BJ (cell line): ENCODE results near the gene MPIG6B. TPM values are rescaled to one million over a fixed set of nuclear protein-coding genes. Genes with fewer than 3 reads are reported as not detected.

Experiments used
- CTCF ChIA-PET: fragments of 350-600 bp; formaldehyde crosslinking; extraction: SDS; loops from one replicate; lab custom pipeline; 2021; ENCODE audit warnings: antibody characterized with exemption, inconsistent platforms; lab: Yijun Ruan, JAX
- POLR2A ChIA-PET: fragments of 300-600 bp; sonication (Branson Sonifier 250); formaldehyde crosslinking; extraction: SDS; loops from one replicate; lab custom pipeline; 2021; ENCODE audit warnings: antibody characterized with exemption; lab: Charles Lee
- DNase-seq: peaks from one replicate; pipeline ENCODE4 v3.0.0-alpha.2; 2011; ENCODE audit warnings: low read depth
- H3K27me3 ChIP-seq: 2 replicates; pipeline ENCODE4 v1.6.0; 2011; ENCODE audit warnings: low read length; ENCODE audit not compliant: control insufficient read depth, insufficient read depth
- H3K36me3 ChIP-seq: 2 replicates; pipeline ENCODE4 v1.5.1; 2011; ENCODE audit warnings: low read length; ENCODE audit not compliant: control insufficient read depth, insufficient read depth
- H3K4me3 ChIP-seq: 2 replicates; pipeline ENCODE4 v1.5.1; 2011; ENCODE audit warnings: low read depth, mild to moderate bottlenecking, control low read depth, low read length
- CTCF ChIP-seq: IDR thresholded peaks from 2 replicates; pipeline ENCODE4 v1.5.1; 2011; ENCODE audit warnings: low read depth, mild to moderate bottlenecking, control low read depth, inconsistent platforms, low read length, moderate library complexity; ENCODE audit not compliant: insufficient read depth
- polyA minus RNA-seq: library from RNA; depleted of rRNA, polyadenylated mRNA; stranded (reverse); fragments of >200 nt; gene quantifications from 2 replicates; pipeline ENCODE4 v1.2.3, GENCODE V29; 2011; rRNA and poly(A)+ RNA removed
- polyA plus RNA-seq: library from polyadenylated mRNA; depleted of rRNA; stranded (reverse); fragments of >200 nt; gene quantifications from 2 replicates; pipeline ENCODE4 v1.2.3, GENCODE V29; 2011; rRNA removed

Gene MPIG6B
- polyA plus RNA-seq (not detected in 2 replicates), polyA minus RNA-seq (not detected in 2 replicates)

- H3K27me3 ChIP-seq, result no peaks in the 10 kb centered on the region; the same call in none of the 2 replicates
- H3K4me3 ChIP-seq, result no peak within 1 kb of the TSS
- no peak for DNase-seq
- POLR2A ChIA-PET, result no interaction called here
- peaks cover 6% of the 10 kb centered on the region for H3K36me3 ChIP-seq
- CTCF ChIA-PET, result interaction anchor here (1.2 to 1.7 kb wide), 2 partner anchors 9 to 46 kb away, joined by 4 to 6 read pairs; partner anchors contain the start of gene LY6G6D
- TF ChIP-seq CTCF, result no peak
Observed at GRCh38 chr6:31723245-31723979, at the start of gene MPIG6B. TSS of gene MPIG6B (plus strand) at chr6:31723373. CDS start at chr6:31723384, 11 bp downstream.

- no peaks in the 10 kb centered on the region for H3K27me3 ChIP-seq
- no peak for TF ChIP-seq CTCF
- H3K36me3 ChIP-seq, result peaks cover 9% of the 10 kb centered on the region; the same call in 1 of the 2 replicates
- ChIA-PET CTCF (interaction anchor here (1.0 kb wide), 1 partner anchor 276 kb away, joined by 3 read pairs; no protein-coding TSS in a partner anchor), POLR2A (no interaction called here)
- no peak for DNase-seq
- no peak overlapping the region for H3K4me3 ChIP-seq
Observed at GRCh38 chr6:31676322-31676903, 46.8 kb upstream of the MPIG6B start.

- CTCF ChIA-PET, result interaction anchor here (1.0 kb wide), 1 partner anchor 276 kb away, joined by 3 read pairs; no protein-coding TSS in a partner anchor
- no peak for TF ChIP-seq CTCF
- DNase-seq, result no peak
- no peaks in the 10 kb centered on the region for H3K27me3 ChIP-seq
- H3K4me3 ChIP-seq, result no peak overlapping the region
- peaks cover 6% of the 10 kb centered on the region; the same call in 1 of the 2 replicates for H3K36me3 ChIP-seq
- POLR2A ChIA-PET, result no interaction called here
Observed at GRCh38 chr6:31676904-31677303, 46.3 kb upstream of the MPIG6B start.

- peaks cover 3% of the 10 kb centered on the region; the same call in 1 of the 2 replicates for H3K36me3 ChIP-seq
- H3K27me3 ChIP-seq, result no peaks in the 10 kb centered on the region
- CTCF ChIA-PET, result no interaction called here
- no peak for DNase-seq
- POLR2A ChIA-PET, result no interaction called here
- no peak for TF ChIP-seq CTCF
- H3K4me3 ChIP-seq, result no peak overlapping the region
Observed at GRCh38 chr6:31677955-31678354, 45.2 kb upstream of the MPIG6B start.
